Measurements from ENCODE around the gene DCAKD.

DNA sequence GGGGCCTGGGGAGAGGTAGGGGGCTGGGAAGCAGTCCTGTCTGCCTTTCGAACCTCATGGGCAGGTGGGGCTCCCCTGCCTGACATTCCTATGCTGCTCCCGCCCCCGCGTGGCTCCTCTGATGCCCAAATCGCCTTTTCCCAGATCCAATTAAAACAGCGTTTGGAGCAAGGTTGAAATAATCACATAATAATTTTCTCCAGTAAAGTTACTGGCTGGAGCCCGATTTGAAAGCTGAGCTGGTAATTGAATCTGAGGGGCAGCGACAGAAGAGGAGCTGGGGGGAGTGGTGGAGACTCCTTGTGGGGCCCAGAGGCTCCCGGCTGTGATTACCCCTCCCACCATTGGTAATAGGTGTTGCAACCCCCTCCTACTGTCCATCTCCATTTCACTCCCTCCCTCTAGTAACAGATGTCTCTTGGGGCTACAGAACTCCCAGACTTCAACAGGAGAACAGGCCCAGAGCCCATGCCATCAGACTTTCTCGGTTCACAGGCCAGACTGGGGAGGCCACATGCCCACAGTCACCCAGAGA lies 44.4 kb downstream of the DCAKD start:
- no peak for TF ChIP-seq SUZ12 (IDR thresholded peaks at IDR 0.05; ENCODE audit: extremely low read depth, insufficient read depth, insufficient read length)
- TF ChIP-seq YY1 (IDR thresholded peaks at IDR 0.05; ENCODE audit: insufficient read depth, insufficient read length): no peak
